Umbilical cord (tissue), 2 donors: ENCODE data around the gene KMT2B. TPM values are rescaled to one million over a fixed set of nuclear protein-coding genes. Genes with fewer than 3 reads are reported as not detected.

Source experiments
- DNase-seq: peaks from one replicate; pipeline ENCODE4 v3.0.0-alpha.2; 2015; ENCODE audit warnings: low spot score
- total RNA-seq: library from RNA; depleted of rRNA; stranded (reverse); fragments of >200 nt; gene quantifications from one replicate; pipeline ENCODE4 v1.2.3, GENCODE V29; 2014; ENCODE audit warnings: low replicate concordance; ENCODE audit not compliant: insufficient read depth

The KMT2B gene
- total RNA-seq, 1 donor from 2014 or later, result 2.2 TPM

- no peak for DNase-seq
Measured at GRCh38 chr19:35777086-35777841, 59.5 kb downstream of the KMT2B start.

DNA sequence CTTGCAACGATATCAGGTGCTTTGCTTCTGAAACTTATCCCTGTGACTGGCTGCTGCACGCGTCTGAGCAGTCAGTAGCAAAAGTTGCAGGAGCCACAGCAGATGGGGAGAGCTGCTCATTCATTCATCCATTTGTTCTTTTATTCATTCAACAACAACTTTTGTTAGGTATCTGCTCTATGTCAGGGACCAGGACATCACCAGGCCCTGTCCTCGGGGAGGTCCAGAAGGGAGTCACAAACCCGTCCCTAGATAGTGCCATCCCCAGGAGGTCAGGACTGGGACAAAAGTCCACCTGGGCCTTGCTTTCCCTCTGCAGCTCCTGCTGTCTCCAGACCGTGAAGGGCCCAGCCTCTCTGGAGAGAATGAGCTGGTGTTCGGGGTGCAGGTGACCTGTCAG lies 60.2 kb downstream of the KMT2B start:
- no peak for DNase-seq

DNA sequence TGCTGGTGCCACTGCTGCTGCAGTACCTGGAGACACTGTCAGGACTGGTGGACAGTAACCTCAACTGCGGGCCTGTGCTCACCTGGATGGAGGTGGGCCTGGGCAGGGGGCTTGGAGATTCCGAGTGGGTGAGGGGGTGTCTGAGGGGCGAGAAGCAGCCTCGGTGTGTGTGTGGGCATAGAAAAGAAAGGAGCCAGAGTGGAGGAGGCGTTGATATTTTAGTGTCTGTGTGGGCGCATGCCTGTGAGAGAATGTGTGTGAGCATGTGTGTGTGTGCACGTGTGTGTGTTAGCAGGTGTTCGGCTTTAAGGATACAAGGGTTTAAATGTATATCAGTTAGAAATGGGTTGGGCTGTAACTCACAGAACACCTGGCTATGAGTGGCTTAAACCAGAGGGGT lies 61.2 kb downstream of the KMT2B start:
- DNase-seq, result no peak

GRCh38 chr19:35780058-35780457 lies 62.3 kb downstream of the KMT2B start:
- no peak for DNase-seq

- no peak for DNase-seq
Measured at GRCh38 chr19:35780717-35781116, 62.9 kb downstream of the KMT2B start.

DNA sequence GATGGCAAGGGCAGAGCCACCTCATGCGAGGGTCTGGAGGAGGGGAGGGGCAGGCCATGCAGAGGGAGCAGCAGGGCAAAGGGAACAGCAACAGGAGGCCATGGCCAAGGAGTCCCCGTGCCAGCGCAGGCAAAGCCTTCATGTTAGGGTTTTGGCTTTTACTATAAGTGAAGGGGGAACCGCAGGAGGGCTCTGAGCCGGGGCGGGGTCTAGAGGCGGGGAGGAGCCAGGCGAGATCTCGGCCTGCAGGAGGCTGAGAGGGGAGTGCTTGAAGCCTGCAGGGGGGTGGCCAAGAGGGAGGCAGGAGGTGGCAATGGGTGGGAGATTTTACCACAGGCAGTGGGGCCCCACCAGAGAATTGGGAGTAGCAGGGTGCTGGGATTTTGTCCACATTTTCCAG lies 63.8 kb downstream of the KMT2B start:
- no peak for DNase-seq

GRCh38 chr19:35782589-35782988 lies 64.8 kb downstream of the KMT2B start:
- DNase-seq, result no peak

DNA sequence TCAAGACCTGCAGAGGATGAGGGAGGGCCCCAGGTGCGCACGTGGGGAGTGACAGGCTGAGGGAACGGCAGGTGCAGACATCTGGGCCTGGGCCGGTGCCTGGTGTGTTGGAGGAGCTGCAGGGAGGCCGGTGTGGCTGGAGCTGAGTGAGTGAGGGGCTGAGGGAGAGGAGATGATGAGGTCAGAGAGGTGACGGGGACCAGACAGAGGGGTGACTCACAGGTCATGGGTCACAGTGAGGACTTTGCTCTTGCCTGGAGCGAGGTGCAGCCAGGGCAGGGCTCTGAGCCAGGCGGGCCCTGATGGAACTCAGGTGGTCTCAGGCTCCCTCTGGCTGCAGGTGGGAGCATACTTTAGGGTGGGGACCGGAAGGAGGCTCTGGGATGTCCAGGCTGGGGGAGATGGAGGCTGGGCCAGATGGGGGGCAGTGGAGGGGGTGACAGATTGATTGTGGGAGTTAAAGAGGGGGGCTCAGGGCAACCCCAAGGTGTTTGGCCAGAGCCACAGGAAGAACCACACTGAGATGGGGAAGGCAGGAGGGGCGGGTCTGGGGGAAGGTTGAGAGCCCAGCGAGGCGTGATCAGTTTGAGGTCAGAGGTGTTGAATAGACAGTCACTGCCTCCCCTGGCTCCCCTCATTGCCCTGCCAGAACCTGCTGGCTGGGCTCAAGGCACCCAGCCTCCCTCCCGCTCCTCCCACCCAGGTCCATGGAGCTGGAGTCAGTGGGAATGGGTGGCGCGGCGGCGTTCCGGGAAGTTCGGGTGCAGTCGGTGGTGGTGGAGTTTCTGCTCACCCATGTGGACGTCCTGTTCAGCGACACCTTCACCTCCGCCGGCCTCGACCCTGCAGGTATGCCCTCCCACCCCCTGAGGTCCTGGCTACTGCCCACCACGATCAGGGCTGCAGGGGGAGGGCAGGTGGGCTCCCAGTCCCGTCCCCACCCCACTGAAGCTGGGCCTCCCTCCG lies 65.9 kb downstream of the KMT2B start:
- no peak for DNase-seq

GRCh38 chr19:35784503-35785338 lies 66.9 kb downstream of the KMT2B start:
- no peak for DNase-seq

DNA sequence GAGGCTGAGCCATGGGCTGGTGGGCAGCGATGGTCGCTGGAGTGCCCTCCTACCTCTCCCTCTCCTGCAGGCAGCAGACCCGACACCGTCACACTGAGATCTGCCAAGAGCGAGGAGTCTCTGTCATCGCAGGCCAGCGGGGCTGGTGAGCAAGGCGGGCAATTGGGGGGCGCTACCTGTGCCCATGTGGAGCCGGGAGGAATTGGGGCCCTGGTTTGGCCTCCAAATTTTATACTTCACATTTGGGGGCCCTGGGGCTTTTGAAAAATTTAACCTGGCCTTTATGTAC lies 67.5 kb downstream of the KMT2B start:
- DNase-seq, result no peak

- no peak for DNase-seq
Measured at GRCh38 chr19:35786299-35787160, 68.7 kb downstream of the KMT2B start.

DNA sequence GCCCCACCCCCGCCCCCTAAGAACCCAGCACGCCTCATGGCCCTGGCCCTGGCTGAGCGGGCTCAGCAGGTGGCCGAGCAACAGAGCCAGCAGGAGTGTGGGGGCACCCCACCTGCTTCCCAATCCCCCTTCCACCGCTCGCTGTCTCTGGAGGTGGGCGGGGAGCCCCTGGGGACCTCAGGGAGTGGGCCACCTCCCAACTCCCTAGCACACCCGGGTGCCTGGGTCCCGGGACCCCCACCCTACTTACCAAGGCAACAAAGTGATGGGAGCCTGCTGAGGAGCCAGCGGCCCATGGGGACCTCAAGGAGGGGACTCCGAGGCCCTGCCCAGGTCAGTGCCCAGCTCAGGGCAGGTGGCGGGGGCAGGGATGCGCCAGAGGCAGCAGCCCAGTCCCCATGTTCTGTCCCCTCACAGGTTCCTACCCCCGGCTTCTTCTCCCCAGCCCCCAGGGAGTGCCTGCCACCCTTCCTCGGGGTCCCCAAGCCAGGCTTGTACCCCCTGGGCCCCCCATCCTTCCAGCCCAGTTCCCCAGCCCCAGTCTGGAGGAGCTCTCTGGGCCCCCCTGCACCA lies 69.5 kb downstream of the KMT2B start:
- DNase-seq, result no peak

Other genes with a start within 250 kb of the KMT2B start
- 56.1 TPM for gene KRTDAP, start 227.5 kb upstream of the KMT2B start, total RNA-seq
- gene DMKN, start 204.4 kb upstream of the KMT2B start, total RNA-seq, result 11.8 TPM
- gene SBSN, start 189.7 kb upstream of the KMT2B start, total RNA-seq, result 2.2 TPM
- gene GAPDHS, start 184.5 kb upstream of the KMT2B start, total RNA-seq, result not detected
- gene TMEM147, start 172.4 kb upstream of the KMT2B start, total RNA-seq, result 55.4 TPM
- not detected for gene ATP4A, start 154.3 kb upstream of the KMT2B start, total RNA-seq
- not detected for gene PMIS2, start 131.8 kb upstream of the KMT2B start, total RNA-seq
- gene HAUS5, start 105.3 kb upstream of the KMT2B start, total RNA-seq, result 4.6 TPM
- gene RBM42, start 89.0 kb upstream of the KMT2B start, total RNA-seq, result 20.9 TPM
- gene ETV2, start 76.3 kb upstream of the KMT2B start, total RNA-seq, result not detected
- gene COX6B1, start 69.7 kb upstream of the KMT2B start, total RNA-seq, result 177 TPM
- 6.7 TPM for gene UPK1A, start 51.5 kb upstream of the KMT2B start, total RNA-seq
- gene ZBTB32, start 13.4 kb upstream of the KMT2B start, total RNA-seq, result not detected
- gene IGFLR1, start 24.4 kb downstream of the KMT2B start, total RNA-seq, result not detected
- not detected for gene U2AF1L4, start 27.4 kb downstream of the KMT2B start, total RNA-seq
- gene PSENEN, start 27.6 kb downstream of the KMT2B start, total RNA-seq, result 3.6 TPM
- 8.4 TPM for gene LIN37, start 30.6 kb downstream of the KMT2B start, total RNA-seq
- gene HSPB6, start 39.0 kb downstream of the KMT2B start, total RNA-seq, result 67.4 TPM
- gene PROSER3, start 40.2 kb downstream of the KMT2B start, total RNA-seq, result 15.9 TPM
- gene ARHGAP33, start 57.6 kb downstream of the KMT2B start, total RNA-seq, result 0.96 TPM
- 5.5 TPM for gene PRODH2, start 94.8 kb downstream of the KMT2B start, total RNA-seq
- 0.48 TPM for gene NPHS1, start 134.5 kb downstream of the KMT2B start, total RNA-seq
- not detected for gene KIRREL2, start 138.9 kb downstream of the KMT2B start, total RNA-seq
- gene APLP1, start 150.6 kb downstream of the KMT2B start, total RNA-seq, result 8.4 TPM
- 15.6 TPM for gene NFKBID, start 182.5 kb downstream of the KMT2B start, total RNA-seq
- gene HCST, start 184.5 kb downstream of the KMT2B start, total RNA-seq, result not detected
- 28.4 TPM for gene TYROBP, start 190.3 kb downstream of the KMT2B start, total RNA-seq
- gene LRFN3, start 218.4 kb downstream of the KMT2B start, total RNA-seq, result 2.9 TPM